GM18861 (cell line): Measurements from ENCODE around the gene MAD2L1.
"Not testable (repeated sequence)": the region's sequence is repeated elsewhere in the genome, so short reads cannot be mapped to it uniquely, and the experiment has no call there.

Experiments
- ATAC-seq: cut with Tn5 transposase; IDR thresholded peaks from one replicate; pipeline ENCODE4 v1.9.1; 2021; ENCODE audit not compliant: unreplicated experiment

The MAD2L1 gene

DNA sequence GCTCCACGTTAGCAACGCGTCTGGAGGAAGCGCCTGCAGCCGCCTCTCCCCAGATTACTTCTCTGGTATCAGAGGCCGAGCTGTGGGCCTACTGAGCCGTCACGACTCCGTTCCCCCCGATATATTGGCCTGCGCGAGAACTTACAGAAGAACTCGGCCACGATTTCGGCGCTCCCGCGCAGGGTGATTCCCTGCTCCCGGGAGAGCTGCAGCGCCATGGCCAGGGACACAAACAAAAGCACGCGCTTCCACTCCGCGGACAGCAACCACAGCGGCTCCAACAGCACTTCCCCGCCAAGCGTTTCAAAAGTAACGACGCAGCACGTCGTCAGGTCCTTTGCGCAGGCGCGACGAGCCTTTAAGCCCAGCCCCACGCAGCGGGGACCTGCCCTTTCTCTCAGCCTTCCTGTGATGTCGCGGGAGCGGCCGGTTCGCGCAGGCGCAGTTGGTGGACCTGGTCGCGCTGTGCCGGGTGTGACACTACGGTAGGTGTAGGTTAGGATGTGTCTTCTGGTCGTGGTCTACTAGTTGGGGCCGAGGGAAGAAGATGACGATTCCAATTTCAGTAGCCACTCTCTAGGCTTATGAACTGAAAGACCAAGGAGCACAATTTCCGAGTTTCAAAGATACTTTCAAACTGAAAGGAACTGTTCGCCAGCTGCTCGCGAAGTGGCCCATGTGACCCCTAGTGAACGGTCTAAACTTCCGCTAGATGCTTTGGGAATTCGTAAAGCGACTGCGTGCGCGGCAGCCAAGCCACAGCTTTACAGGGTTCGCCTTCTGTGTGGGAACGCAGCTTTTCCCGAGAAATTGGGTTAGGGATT is at the start of gene MAD2L1:
TSS of gene MAD2L1 (minus strand) at position 332 of the 824 bp plus-strand sequence. CDS start at position 218, 114 bp downstream.
- peak; percentile 76 for ATAC-seq

DNA sequence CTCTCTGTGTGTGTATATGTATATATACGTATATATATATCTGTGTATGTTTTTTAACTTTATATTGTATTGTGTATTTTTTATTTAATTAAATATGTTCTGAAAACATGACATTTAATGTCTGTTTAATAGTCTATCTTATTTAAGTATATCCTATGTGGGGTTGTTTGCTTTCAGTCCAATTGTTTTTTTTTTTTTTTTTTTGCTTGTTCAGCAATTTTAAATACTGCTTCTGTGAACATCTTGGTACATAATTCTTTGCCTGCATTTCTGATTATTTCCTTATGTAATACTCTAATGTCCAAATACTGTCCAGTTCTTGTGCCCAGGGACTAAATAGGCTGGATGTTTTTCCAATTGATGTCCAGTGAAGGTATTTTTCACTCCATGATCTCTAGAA is 45.1 kb upstream of the MAD2L1 start:
- no peak for ATAC-seq

DNA sequence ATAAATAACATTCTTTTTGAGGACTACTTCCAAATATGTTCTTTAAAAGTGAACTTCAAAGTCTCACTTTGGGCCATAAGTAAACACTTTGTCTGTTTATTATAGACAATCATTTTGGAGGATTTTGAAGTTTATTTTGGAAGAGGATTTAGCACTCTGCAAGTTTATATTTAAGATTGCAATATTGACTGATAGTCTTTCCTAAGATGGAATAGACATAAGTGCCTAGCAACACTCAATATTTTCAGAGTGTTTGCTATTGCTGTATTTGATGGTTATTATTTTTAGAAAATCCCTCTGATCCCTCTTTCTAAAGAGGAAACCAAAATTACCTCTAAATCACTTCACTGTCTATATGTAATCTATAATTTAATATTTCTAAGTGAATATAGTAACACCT is 42.8 kb upstream of the MAD2L1 start:
- no peak for ATAC-seq

DNA sequence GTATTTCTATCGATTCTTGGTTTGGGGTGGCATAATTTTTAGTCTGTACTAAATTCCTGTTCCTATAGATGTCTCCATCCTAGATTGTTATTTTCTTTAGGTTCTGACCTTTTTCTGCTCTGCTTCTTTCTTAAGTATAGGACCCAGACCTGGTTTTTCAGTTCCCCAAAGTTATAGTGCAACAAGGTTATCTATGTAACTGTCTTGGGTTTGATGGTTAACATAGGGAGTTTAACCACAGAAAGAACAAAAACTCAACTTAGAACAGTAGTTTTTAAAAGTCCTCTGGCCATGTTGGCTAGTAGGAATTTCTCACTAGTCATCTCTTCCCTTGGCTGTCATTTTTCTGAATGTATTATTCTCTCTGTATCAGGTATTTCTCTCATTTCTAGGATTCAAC is 38.8 kb upstream of the MAD2L1 start:
- peak; percentile 92 for ATAC-seq

DNA sequence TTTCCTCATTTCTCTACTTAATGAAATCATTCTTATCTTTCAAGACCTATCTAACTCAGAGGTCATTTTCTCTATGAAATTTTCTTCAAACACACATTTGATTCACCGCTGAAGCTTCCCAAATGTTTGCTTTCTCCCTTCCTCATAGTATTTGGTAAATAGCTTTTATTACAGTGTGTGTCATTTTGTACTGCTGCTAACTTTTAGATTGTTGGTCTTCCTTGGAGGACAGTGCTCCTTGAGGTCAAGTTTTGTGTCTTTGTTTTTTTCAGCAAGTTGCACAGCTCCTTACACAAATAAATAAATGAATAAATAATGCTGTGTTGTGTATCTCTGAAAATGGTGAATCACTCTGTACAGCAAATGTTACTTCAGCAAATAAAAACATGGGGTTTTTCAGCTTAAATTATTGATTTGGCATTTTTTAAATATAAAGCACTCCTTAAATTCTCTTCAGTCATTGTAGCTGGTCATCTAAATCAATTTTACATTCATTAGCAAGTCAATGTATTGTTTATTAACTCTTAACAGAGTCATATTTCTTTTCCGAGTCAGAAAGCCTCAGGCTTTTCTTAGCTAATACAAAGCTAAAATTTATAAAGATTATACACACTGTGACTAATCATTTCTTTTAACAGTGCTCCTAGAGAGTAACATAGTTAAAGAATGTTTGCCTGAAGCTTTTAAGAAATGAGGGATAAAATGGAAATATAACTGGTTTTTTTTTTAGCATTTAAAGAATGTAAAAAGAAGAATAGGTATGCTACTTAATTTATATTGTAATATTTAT is 30.1 kb upstream of the MAD2L1 start:
- no peak for ATAC-seq

DNA sequence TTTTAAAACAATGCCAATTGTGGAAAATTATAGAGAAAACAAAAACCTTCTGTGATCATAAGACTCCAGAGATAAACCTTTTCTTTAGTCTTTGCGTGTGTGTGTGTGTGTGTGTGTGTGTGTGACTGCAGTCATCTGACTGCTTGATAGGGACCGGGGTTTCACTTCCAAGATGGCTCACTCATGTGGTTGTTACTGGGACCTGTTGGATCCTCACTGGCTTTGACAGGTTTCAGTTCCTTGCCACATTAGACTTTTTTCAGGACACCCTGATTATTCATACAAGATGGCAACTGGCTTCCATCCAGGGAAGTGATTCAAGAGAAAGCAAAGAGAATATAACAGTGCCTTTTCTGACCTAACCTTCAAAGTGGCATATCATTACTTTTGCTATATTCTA is 21.9 kb upstream of the MAD2L1 start:
- ATAC-seq, result no peak

DNA sequence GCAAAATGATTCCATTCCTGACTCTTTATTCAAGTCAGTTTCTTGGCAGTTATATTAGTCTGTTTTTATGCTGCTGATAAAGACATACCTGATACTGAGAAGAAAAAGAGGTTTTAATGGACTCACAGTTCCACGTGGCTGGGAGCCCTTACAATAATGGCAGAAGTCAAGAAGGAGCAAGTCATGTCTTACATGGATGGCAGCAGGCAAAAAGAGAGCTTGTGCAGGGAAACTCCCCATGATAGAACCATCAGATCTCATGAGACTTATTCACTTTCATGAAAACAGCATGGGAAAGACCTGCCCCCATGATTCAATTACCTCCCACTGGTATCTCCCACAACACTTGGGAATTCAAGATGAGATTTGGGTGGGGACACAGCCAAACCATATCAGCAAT is 21.4 kb upstream of the MAD2L1 start:
- ATAC-seq, result not testable (repeated sequence)

DNA sequence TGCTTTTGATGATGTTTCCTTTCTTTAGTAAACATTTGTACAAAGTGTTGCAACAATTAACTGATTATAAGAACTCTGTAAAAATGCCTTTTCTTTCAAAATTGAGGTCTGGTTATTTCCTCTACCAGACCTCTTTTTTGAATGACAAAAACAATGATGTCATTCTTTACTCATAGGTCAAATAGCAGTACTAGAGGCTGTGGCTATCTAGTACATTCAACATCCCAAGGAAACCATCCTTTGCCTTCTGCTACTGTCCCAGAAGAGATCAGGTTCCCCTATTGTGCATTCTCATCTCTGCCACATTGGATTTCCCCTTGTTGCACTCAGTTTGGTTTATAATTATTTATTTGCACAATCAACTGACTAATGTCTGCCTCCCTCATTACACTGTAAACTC is 19.1 kb upstream of the MAD2L1 start:
- no peak for ATAC-seq

DNA sequence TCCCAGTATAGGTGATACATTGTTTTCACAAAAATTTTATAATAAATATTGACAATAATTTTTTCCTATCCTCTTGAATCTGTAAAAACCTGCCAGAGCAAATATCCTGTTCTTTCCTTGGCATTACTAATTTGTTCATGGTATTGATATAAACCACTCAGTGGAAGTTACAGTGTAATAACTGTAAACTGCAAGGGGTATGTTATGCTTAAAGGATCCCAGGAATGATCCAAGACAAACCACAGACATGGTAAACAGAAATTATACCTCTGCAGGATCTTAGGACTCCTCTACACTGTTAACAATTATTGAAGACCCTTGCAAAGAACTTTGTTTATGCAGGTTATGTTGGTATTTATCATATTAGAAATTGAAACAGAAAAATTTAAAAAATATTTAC is 17.7 kb upstream of the MAD2L1 start:
- no peak for ATAC-seq

DNA sequence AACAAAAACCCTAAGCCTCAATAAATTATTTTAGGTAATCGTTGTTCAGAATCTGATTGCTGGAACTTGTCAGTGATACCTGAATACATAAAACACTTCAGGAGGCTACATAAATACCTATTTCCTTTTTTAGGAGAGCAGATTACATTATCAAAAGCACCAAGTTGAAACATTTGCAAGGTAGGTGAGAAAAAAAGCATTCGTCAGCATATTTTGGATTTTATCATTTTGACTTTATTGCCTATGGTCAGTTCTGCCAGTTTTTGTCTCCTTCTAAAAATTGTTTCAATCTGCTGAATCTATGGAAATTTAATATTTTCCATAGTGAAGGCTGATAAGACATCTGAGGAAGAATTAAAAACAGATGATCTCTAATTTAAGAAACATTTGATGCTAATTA is 16.5 kb upstream of the MAD2L1 start:
- ATAC-seq, result no peak

DNA sequence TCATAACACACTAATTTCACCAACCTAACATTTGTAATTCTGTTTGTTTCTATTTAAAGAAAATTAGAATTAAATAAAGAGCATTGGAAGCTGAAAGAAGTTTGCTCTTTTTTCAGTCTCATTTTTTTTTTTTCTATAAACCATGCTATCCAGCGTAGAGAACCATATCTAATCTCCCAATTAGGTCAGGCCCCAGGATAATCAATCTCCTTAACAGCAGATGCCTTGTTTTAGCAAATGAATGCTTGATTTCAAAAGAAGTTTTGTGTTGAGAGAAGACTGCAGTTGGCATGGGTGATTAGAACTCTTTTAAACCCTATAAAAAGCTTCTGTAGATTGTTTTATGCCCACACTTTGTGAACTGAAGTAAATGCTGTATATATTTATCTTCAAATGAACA is 15.6 kb upstream of the MAD2L1 start:
- ATAC-seq, result no peak

DNA sequence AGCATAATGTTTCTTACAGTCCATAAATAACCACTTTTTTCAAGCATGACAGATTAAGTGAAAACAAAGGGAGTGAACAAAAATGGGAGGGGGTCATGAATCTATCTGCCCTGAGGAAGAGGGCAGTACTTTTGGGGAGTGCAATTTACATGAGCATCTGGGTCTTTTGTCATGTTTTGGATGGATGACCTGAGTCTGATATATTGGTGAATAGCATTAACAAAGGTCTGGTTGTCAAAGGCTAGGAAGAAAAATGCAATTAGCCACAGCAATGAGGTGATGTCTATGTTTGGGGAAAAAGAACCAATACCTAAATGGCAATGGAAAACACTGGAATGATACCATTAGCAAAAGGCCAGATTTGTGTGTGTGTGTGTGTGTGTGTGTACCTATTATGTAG is 15.1 kb upstream of the MAD2L1 start:
- no peak for ATAC-seq

DNA sequence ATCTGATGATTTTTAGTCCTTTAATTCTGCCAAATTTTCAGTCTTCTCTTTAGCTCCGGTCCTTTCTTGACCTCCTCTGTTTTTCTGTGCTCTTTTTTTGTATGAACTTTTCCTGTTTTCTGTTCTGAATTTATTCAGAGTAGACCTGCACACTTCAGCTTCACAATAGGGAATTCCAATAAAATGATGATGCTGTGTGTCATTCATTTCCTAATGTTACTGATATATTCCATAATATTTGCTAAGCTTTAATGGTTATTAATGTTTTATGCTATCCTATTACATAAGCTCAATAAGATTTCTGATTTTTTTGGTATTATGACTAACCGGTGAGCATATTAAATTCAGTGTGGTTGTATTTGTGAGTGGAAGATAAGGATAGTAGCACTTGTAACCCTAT is 13.9 kb upstream of the MAD2L1 start:
- ATAC-seq, result no peak

DNA sequence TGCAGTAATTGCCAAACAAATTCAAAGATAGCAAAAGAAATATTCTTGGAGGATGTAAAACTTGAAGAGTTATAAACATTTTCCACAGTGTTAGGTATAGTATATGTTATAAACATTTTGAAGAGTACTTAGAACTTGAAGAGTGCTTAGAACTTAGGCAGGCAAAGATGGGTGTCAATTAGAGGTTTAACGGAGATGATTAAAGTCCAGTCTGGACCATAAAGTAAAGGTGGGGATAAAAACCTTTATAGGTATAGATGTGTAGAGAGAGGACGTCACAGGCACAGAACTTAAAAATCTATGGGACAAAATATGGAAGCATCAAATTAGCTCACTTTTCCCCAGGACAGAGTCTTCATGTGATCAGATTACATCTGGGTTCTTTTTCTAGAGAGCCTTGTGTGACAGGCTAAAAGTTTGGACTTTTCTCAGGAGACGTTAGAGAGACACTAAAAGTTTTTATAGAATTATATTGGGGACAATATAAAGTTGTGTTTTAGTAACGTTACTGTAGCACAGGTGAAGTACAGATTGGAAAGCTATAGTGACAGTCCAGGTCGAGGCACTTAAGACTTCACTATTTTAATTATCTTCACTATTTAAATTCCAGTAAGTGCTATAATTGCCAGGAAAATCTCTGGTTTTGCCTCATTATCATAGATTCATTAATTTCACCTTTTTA is 13.3 kb upstream of the MAD2L1 start:
- no peak for ATAC-seq

DNA sequence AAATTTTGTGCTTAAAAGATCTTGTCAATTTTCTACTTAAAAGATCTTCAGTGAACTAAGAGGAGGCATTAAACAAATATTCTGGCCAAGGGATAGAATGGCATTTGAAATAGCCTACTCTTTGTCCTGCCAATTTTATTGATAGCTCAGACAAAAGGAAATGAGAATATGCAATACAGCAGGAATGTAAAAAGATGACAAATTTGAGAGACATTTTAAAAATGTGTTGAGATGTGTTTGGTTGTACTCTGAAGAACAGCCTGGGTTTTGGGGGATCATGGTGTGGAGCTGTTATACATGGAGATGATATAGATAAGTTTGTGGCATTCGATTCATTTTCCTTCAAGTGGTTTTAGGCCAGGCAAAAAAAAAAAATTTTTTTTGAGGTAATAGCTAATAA is 11.6 kb upstream of the MAD2L1 start:
- ATAC-seq, result no peak

DNA sequence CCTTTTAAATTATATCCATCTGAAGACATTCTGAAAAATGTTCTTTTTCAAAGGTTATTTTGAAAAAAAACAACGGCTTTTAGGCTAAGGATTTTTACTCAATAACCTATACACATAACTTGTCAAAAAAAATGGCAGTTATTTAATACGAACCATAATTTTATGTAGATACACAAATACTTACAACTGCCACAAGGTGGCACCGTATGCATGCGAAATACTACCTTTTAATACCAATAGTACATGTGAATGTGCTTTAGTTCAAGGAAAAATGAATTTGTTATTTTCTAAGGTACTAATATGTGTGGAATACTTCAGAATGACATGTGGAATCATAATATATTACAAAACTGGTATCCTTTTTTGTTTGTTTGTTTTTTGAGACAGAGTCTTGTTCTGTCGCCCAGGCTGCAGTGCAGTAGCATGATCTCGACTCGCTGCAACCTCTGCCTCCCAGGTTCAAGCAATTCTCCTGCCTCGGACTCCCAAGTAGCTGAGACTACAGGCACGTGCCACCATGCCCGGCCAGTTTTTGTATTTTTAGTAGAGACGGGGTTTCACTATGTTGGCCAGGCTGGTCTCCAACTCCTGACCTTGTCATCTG is 4.6 kb upstream of the MAD2L1 start:
- peak; percentile 25 for ATAC-seq

DNA sequence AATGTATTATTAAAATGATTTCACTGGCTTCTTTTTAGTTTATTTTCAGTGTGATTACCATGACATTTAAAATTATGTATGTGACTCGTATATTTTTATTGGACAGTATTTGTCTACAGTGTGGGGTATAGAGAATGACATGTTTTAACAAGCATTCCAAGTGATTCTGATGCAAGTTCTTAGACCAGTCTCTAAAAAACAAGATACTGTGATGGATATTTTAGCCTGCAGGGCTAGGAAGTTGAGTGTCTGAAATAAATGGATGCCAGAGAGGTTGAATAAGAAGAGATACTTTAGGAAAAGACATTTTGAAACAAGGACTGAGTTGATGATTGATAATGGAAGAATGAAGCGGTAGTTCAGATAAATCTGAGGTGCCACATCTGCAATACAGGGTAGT is 3.5 kb upstream of the MAD2L1 start:
- no peak for ATAC-seq

DNA sequence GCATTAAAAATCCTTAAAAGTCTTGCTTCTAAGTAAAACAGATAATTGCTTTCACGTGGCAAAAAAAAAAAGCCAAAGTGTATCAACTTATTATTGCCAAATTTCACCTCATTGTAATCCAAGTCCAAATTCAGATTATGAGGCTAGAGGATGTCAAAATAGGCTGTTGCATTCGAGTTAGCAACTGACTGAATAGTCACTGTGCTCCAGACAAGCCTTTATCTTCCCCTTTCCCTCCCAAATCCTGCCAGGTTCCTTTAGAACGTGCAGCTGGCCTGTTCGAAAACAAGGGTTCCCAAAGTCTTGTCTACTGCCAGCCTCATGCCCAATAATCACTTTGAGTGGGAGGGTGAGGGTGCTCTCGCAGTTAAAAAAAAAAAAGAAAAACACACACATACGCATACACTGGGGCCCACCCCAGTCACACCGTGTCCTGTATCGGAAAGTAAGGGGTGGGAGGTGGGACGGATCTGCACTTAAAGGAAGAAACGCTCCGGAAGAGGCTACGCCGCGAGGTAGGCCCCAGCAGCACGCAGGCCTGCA is 603 bp downstream of the MAD2L1 start:
- ATAC-seq, result no peak

DNA sequence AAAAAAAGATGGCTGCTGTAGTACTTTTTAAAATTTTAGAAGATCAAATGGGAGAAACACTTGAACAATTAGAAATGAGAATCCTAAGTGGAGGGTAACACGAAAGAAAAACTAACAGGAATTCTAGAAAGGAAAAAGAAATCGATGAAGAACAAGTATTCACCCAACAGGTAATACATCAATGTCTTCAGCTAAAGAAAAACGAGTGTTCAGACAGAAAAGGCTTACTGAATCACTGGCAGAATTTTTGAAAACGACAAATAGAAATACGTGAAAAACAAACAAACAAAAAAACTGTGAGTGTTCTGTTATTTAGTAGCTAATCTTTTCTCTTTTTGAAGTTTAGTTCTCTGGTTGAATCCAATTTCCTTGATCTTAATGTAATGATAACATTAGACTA is 1.8 kb downstream of the MAD2L1 start:
- ATAC-seq, result no peak

DNA sequence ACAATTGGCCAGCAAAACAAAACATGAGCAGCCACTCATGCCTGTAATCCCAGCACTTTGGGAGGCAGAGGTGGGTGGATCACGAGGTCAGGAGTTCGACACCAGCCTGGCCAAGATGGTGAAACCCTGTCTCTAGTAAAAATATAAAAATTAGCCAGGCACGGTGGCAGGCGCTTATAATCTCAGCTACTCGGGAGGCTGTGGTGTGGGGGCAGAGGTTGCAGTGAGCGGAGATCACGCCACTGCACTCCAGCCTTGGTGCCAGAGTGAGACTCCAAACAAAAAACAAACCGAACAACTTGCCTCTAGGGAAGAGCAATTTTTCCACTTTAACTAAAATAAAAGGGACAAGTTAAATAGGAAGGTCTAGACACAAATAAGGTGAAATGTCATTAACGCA is 2.9 kb downstream of the MAD2L1 start:
- not testable (repeated sequence) for ATAC-seq

DNA sequence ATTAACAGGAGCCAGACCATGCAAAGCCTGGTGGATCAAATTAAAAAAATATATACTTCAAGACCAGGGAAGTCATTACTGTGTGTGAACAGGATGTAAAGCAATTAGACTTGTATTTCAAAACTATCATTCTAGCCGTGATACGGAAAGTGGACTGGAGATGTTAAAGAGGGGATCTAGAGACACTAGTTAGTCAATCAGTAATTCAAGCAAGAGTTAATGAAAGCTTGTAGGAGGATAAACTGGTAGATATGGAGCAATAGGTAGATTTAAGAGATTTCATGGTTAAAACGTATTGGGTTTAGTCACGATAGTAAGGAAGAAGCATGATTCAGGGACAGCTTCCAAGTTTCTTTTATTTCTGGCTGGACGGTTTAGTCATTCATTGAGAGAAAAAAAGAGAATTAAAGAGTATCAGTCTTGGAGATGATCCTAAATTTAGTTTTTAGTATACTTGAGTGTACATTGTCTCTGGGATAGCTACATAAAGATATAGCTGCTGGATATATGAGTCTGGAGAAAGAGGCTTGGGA is 3.9 kb downstream of the MAD2L1 start:
- ATAC-seq, result no peak
